ENCODE results near the gene PLET1.
"Not testable (repeated sequence)": the region's sequence is repeated elsewhere in the genome, so short reads cannot be mapped to it uniquely, and the experiment has no call there.

Gene PLET1

DNA sequence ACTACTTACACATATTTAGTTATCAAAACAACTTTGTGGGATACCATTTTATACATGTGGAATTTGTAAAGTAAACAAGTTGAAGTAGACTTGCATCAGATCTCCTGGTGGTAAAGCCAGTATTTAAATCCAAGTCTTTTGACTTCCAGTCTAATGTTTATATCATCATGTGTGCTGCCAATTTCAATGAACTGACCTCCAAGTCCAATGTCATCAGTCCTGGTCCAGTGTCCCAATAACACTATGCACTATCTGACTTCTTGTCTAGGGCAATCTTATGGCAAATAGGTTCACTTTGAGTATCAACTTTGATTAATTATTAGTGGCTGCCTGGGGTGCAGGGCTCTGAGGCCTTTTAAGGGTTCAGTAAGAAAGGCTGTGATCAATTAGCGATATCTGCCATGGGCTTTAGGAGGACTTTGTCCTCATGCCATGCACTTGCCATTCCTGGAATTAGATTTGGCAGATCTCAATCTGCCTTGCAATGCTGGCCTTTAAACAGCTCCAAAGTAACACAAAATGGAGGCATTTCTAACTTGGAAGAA, 44.0 kb downstream of the PLET1 start:
- H3K27ac Mint-ChIP-seq: no peak overlapping the region
- ATAC-seq: no peak
- H3K4me1 Mint-ChIP-seq: peaks cover 6% of the 10 kb centered on the region
- no peaks in the 10 kb centered on the region for H3K36me3 Mint-ChIP-seq
- H3K27me3 Mint-ChIP-seq: no peaks in the 10 kb centered on the region
- no peaks in the 10 kb centered on the region for H3K9me3 Mint-ChIP-seq
- H3K4me3 Mint-ChIP-seq: no peak overlapping the region

GRCh38 chr11:112215621-112216020, 45.0 kb downstream of the PLET1 start:
- H3K4me1 Mint-ChIP-seq: peaks cover 6% of the 10 kb centered on the region
- no peak for ATAC-seq
- H3K27me3 Mint-ChIP-seq: no peaks in the 10 kb centered on the region
- no peaks in the 10 kb centered on the region for H3K9me3 Mint-ChIP-seq
- H3K27ac Mint-ChIP-seq: no peak overlapping the region
- H3K4me3 Mint-ChIP-seq: no peak overlapping the region
- H3K36me3 Mint-ChIP-seq: no peaks in the 10 kb centered on the region

GRCh38 chr11:112213753-112214152, 46.9 kb downstream of the PLET1 start:
- Mint-ChIP-seq H3K4me3 (no peak overlapping the region), H3K36me3 (no peaks in the 10 kb centered on the region), H3K9me3 (no peaks in the 10 kb centered on the region), H3K4me1 (no peaks in the 10 kb centered on the region), H3K27me3 (no peaks in the 10 kb centered on the region), H3K27ac (no peak overlapping the region)
- ATAC-seq: no peak

DNA sequence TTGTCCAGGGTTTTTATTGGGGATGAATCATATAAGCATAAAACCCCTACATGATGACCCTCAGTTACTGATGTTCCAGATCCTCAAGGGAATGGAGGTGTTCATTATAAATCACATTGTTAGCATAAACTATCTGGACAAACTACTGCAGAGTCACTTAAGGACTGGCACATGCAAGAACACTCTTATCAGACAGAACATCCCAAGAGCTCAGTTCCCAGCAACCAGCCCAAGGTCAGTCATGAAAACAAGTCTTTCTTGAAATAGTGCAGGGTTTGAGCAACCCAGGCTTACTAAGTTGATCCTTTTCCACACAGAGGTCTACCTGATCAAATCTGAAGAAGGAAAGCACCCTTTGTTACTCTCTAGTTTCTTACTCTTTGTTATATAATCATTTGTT, 48.0 kb downstream of the PLET1 start:
- Mint-ChIP-seq H3K27ac (no peak overlapping the region), H3K27me3 (no peaks in the 10 kb centered on the region), H3K4me3 (no peak overlapping the region), H3K36me3 (no peaks in the 10 kb centered on the region), H3K4me1 (no peaks in the 10 kb centered on the region), H3K9me3 (no peaks in the 10 kb centered on the region)
- no peak for ATAC-seq

- no peak overlapping the region for H3K27ac Mint-ChIP-seq
- no peak for ATAC-seq
- H3K9me3 Mint-ChIP-seq: no peaks in the 10 kb centered on the region
These were observed 48.4 kb downstream of the PLET1 start for GRCh38 chr11:112212290-112212689.

GRCh38 chr11:112211536-112211935, 49.1 kb downstream of the PLET1 start:
- H3K9me3 Mint-ChIP-seq: no peaks in the 10 kb centered on the region
- ATAC-seq: no peak
- H3K4me1 Mint-ChIP-seq: no peaks in the 10 kb centered on the region
- H3K27ac Mint-ChIP-seq: no peak overlapping the region
- H3K36me3 Mint-ChIP-seq: no peaks in the 10 kb centered on the region
- H3K4me3 Mint-ChIP-seq: no peak overlapping the region
- H3K27me3 Mint-ChIP-seq: no peaks in the 10 kb centered on the region

More at GRCh38 chr11:112212290-112212689, 48.4 kb downstream of the PLET1 start:
- Mint-ChIP-seq H3K27me3 (no peaks in the 10 kb centered on the region), H3K36me3 (no peaks in the 10 kb centered on the region), H3K4me1 (no peaks in the 10 kb centered on the region), H3K4me3 (no peak overlapping the region)

- Mint-ChIP-seq H3K27me3 (no peaks in the 10 kb centered on the region), H3K36me3 (no peaks in the 10 kb centered on the region), H3K27ac (no peak overlapping the region), H3K4me3 (no peak overlapping the region), H3K9me3 (no peaks in the 10 kb centered on the region), H3K4me1 (no peaks in the 10 kb centered on the region)
- no peak for ATAC-seq
These were observed 49.8 kb downstream of the PLET1 start for GRCh38 chr11:112210890-112211289.

GRCh38 chr11:112206071-112206470, 54.6 kb downstream of the PLET1 start:
- ATAC-seq: no peak
- Mint-ChIP-seq H3K9me3 (no peaks in the 10 kb centered on the region), H3K27ac (no peak overlapping the region), H3K4me3 (no peak overlapping the region), H3K36me3 (no peaks in the 10 kb centered on the region), H3K27me3 (no peaks in the 10 kb centered on the region), H3K4me1 (no peaks in the 10 kb centered on the region)

GRCh38 chr11:112200252-112200651, 60.4 kb downstream of the PLET1 start:
- H3K4me1 Mint-ChIP-seq: no peaks in the 10 kb centered on the region
- no peak for ATAC-seq
- H3K27me3 Mint-ChIP-seq: peaks cover 8% of the 10 kb centered on the region

DNA sequence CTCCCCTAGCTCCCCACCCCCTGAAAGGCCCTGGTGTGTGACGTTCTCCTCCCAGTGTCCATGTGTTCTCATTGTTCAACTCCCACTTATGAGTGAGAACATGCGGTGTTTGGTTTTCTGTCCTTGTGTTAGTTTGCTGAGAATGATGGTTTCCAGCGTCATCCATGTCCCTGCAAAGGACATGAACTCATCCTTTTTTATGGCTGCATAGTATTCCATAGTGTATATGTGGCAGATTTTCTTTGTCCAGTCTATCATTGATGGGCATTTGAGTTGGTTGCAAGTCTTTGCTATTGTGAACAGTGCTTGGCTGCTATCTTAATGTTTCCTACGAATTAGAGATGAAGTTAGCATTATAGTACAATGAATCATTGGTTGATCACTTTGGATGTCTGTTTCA, 61.6 kb downstream of the PLET1 start:
- not testable (repeated sequence) for ATAC-seq, H3K4me1 Mint-ChIP-seq, H3K27me3 Mint-ChIP-seq, H3K9me3 Mint-ChIP-seq, H3K36me3 Mint-ChIP-seq, H3K27ac Mint-ChIP-seq, H3K4me3 Mint-ChIP-seq

More at GRCh38 chr11:112200252-112200651, 60.4 kb downstream of the PLET1 start:
- Mint-ChIP-seq H3K9me3 (peaks cover 2% of the 10 kb centered on the region), H3K27ac (no peak overlapping the region), H3K36me3 (no peaks in the 10 kb centered on the region), H3K4me3 (no peak overlapping the region)

Measured in stimulated activated memory B cell treated with anti-CD40 and anti-IgM and Interleukin-4, amounts not matched to agents 10 μg/mL and 1 μg/mL and 100 μg/mL, for 72 hours (primary cell).